ENCODE data around the gene MTMR4.
"Not testable (repeated sequence)": the region's sequence is repeated elsewhere in the genome, so short reads cannot be mapped to it uniquely, and the experiment has no call there.

Gene MTMR4

DNA sequence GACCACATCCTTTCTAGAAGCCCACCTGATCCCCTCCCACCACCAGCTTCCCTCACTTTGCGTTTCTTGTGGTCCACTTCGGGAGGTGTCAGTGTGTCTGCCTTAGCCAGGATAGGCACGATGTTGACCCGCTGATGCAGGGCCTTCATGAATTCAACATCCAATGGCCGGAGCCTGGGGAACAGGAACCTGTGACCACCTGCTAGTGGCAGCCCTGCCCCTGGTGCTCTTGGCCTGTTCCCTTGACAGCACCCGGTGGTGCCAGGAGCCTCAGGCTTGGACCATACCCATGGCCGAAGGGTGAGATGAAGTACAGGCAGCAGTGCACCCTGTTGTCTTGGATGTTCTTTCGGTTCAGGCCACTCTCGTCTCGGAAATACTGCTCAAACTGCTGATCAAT is 7.2 kb upstream of the MTMR4 start:
- no peak for DNase-seq

GRCh38 chr17:58520843-58521430 is 6.5 kb upstream of the MTMR4 start:
- DNase-seq = peak in 1 of 2 experiments; percentile 31

DNA sequence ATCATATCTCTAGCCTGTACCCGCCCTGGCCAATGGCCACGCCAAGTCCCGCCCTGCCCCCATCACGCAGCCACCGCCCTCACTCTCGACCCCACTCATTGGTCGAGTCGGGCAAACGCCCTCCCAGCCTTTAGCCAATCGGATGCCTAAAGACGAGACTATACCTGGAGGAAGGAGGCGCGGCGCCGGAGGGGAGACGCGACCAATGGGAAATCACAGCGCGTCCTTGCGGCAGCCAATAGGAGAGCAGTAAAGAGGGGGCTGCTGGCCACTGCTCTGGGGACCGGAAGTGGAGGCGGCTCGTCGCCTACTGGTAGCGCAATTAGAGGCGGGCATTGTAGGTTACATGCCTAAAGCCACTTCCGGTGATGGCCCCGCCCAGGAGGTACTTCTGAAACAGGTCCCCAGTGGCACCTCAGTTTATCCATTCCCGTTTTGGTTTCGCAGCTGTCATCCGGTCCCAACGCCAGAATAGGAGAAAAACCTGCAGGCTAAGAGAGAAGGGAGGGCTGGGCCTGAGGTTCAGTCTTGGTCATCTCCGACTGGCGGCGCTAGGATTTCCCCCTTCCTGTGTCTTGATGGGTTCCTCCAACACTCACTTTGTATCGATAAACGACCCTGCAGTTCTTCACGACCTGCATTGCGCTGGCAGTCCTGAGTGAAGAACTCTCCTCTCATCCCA is 3.6 kb upstream of the MTMR4 start:
- peak; percentile 100 for DNase-seq

DNA sequence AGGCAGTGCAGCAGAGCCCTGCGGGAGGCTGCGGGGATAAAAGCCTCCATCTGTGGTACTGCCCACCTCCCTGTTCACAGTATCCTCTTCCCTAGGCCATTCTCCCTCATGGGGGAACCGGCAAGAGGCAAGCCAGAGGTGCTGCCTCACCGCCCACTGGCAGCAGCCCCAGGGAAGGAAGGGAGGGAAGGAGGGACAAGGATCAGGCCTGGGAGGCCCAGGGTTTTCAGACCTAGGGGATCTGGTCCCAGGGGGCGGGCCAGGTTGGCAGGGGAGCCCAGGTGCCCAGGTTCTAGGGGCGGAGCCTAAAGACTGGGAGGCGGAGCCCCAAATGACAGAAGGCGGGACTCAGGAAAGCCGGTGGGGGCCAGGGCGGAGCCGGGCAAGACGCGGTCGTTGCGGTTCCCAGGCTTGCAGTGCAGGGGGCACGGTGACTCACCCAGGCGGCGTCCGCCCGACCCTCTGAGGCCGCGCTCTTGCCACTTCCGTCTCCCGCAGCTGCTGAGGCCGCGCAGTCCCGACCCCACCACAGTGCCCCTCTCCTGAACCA is 3.0 kb upstream of the MTMR4 start:
- DNase-seq = no peak

- DNase-seq = no peak
These were observed 2.4 kb upstream of the MTMR4 start for GRCh38 chr17:58516644-58517377.

DNA sequence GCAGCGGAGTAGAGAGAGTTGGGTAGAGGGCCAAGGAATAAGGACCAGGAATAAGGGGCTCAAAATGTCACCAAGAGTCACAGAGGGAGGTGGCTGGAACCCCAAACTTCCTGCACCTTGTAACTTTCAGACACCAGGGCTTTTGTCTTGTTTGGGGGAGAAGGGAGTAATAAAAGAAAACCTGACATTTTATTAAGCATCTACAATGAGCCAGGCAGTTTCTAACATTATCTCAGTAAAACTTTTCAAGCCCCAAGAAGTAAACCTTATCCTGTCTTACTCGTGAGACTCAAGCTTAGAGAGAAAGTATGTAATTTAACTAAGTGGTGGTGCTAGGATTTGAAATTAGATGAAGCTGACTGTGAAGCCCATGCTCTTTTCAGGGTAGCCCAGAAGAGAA is 848 bp upstream of the MTMR4 start:
- DNase-seq = no peak

DNA sequence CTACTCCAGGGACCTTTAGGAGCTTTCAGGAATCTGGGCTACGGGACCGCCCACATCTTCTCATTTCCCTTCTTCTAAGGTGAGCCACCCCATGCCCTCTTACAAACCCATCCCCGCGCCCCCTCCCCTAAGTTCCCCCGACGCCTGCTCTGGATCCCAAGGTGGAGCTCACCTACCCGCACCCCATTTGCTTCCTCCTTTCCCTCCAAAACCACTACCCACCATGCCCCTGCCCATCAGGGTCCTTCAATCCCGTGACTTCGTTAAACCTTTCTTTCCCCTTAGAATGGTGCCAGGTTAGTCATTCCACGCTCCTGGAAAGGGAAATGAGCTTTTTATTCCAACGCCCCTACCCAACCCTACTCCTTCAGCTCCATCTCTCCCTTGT is 326 bp upstream of the MTMR4 start:
- DNase-seq = no peak

GRCh38 chr17:58513267-58513964 is 1.0 kb downstream of the MTMR4 start:
- no peak for DNase-seq

- DNase-seq = no peak
These were observed 4.4 kb downstream of the MTMR4 start for GRCh38 chr17:58510075-58510474.

DNA sequence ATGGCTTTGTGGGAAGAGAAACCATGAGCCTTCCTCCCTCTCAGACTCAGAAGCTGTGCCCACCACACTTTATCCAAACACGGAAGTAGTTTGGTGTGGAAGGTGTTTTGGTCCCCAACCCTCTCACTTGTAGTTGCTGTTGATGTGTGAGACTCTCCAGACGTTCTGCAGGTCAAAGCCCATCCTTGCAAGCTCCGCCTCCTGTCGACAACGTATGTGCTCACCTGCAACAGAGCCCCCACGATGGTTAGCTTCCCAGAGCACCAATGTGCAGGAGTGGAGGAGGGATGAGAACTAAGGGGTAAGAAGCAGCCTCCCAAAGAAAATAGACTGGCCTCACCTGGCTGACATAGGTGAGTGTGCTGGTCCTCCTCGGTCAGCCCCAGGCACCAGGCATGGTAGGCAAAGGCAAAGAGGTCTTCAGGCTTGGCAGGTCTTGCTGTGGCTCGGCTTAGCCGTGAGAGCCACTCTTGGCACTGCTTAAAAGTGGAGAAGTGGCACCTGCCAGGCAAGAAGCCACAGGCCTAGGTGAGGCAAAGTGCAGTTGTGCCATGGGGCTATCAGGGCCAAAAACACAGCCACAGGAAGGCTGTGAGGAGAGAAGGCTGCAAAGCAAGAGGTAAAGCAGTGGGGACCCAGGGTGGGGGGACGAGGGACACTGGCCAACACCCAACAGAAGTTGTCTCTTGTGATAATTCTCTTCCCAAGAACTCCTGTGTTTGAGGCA is 5.9 kb downstream of the MTMR4 start:
- DNase-seq = no peak

GRCh38 chr17:58507123-58507634 is 7.3 kb downstream of the MTMR4 start:
- DNase-seq = no peak

GRCh38 chr17:58506354-58507080 is 7.9 kb downstream of the MTMR4 start:
- DNase-seq = no peak

DNA sequence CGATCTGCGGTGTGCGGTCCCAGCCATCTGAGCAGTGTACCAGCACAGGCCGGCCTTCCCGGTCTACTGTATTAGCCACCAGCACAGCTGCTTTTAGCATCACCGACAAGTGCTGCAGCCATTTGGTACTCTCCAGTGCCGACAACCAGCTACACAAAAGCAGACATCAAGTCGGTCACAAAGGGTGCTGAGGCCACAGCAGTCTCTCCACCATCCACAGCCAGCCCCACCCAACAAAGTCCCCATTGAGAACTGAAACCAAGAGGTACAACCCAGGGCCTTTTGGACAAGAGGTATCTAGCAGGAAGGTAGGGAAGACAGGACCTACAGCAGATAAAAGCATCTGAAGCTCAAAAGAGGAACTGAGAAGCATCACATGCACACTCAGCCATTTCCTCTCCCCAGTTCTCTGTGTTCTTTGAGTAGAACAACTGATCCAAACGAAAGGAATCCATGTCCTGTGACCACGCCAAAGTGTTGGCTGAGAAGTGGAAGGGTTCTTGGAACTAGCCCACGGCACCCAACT is 9.5 kb downstream of the MTMR4 start:
- DNase-seq = no peak

DNA sequence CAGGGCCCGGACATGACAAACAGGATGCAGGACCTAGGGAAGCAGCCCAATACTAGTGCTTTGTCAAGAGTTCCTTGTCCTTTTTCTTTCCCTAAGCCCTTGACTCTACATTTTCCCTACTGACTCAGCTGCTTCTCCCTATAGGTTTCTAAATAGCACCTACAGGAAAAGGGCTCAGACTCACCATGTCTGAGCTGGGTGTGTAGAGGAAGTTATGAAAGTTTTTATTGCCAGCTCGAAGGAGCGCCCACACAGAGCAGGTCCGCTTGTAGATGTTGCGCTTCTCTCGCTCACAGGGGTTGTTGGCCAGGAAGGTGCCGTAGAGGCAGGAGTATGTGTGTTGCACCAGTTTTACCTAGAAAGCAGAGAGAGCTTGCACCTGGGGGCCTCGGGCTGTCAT is 10.6 kb downstream of the MTMR4 start:
- DNase-seq = no peak

DNA sequence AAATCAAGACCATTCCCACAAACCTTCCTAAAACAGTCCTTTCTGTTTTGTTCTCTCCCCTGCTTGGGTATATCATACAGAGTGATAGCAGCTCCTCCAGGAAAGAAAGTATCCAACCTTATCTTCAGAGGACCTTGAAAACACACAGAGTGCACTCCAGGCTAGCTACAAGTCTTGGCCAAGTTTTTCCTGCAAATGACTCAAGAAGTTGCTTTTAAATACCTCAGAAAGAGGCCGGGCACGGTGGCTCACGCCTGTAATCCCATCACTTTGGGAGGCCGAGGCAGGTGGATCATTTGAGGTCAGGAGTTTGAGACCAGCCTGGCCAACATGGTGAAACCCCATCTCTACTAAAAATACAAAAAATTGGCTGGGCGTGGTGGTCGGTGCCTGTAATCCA is 11.3 kb downstream of the MTMR4 start:
- DNase-seq = not testable (repeated sequence)

GRCh38 chr17:58501451-58501850 is 13.0 kb downstream of the MTMR4 start:
- DNase-seq = no peak

DNA sequence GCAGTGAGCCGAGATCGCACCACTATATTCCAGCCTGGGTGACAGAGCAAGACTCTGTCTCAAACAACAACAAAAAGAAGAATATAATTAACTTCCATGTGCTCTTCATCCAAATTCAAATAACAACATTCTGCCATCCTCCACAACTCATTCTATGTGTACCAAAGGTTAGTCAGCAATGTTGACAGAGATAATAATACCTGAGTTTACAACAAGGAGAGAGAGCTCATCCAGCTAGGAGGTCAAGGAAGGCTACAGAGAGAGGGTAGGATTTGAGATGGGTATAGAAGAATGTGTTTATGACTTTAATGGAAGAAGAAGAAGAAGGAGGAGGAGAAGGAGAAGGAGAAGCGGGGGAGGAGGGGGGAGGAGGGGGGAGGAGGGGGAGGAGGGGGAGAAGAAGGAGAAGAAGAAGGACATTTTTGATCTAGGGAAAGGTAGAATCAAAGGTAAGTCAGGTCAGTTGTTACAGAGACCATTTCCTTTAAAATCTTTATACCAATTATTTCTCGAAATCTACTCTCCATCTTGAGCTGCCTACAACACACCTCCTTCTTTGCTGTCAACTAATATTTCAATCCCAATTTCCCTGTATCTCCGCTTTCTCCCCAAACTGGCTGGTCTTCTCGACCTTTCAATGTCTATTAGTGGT is 16.1 kb downstream of the MTMR4 start:
- no peak for DNase-seq

DNA sequence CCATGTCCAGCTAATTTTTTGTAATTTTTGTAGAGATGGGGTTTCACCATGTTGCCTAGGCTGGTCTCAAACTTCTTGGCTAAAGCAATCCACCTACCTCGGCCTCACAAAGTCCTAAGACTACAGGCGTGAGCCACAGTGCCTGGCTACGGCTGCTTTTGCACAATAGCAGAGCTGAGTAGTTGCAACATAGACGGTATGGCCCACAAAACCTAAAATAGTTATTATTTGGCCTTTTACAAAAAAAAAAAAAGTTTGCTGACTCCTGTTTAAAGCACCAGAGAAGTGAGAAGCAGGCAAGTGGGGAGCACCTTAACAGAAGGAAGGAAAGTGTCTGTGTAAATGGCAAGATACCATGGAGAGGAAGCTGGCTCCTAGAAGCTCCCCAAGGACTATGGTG is 20.9 kb downstream of the MTMR4 start:
- DNase-seq = no peak

- no peak for DNase-seq
These were observed 22.0 kb downstream of the MTMR4 start for GRCh38 chr17:58492238-58493121.

GRCh38 chr17:58491510-58492045 is 22.9 kb downstream of the MTMR4 start:
- no peak for DNase-seq

Measured in NCI-H1930 (cell line).